GM20000 (cell line): ENCODE results near the gene FGFBP1.

Experiments used
- DNase-seq: peaks from one replicate; pipeline ENCODE4 v3.0.0; 2012; ENCODE audit warnings: low spot score
- TF ChIP-seq, protein P1 (sequence below): IDR thresholded peaks from 2 replicates; pipeline ENCODE4 v1.5.1; 2012; ENCODE audit warnings: mild to moderate bottlenecking, control low read depth; ENCODE audit errors: extremely low read depth, missing control alignments

The FGFBP1 gene

DNA sequence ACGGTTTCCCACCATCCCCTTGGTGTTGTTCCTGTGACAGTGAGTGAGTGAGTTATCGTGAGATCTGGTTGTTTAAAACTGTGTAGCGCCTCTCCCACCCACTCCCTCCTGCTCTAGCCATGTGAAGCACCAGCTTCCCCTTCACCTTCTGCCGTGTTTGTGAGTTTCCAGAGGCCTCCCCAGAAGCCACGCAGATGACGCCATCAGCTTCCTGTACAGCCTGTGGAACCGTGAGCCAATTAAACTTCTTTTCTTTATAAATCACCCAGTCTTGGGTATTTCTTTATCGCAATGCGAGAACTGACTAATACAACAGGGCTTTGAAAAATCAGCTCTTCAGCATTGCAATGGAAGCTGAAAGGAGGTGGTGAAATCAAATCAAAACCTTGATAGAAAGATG, 50.0 kb downstream of the FGFBP1 start:
- TF ChIP-seq, protein P1, sequence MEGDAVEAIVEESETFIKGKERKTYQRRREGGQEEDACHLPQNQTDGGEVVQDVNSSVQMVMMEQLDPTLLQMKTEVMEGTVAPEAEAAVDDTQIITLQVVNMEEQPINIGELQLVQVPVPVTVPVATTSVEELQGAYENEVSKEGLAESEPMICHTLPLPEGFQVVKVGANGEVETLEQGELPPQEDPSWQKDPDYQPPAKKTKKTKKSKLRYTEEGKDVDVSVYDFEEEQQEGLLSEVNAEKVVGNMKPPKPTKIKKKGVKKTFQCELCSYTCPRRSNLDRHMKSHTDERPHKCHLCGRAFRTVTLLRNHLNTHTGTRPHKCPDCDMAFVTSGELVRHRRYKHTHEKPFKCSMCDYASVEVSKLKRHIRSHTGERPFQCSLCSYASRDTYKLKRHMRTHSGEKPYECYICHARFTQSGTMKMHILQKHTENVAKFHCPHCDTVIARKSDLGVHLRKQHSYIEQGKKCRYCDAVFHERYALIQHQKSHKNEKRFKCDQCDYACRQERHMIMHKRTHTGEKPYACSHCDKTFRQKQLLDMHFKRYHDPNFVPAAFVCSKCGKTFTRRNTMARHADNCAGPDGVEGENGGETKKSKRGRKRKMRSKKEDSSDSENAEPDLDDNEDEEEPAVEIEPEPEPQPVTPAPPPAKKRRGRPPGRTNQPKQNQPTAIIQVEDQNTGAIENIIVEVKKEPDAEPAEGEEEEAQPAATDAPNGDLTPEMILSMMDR, result no peak

More for the DNA sequence above, 50.0 kb downstream of the FGFBP1 start:
- no peak for DNase-seq
